Esophagus squamous epithelium (tissue), 5 donors: Measurements from ENCODE around the gene DOC2A. TPM values are rescaled to one million over a fixed set of nuclear protein-coding genes. Genes with fewer than 3 reads are reported as not detected.

Experiments used
- DNase-seq: peaks from one replicate; lab custom pipeline; 2025; lab: John Stamatoyannopoulos, UW
- H3K27ac ChIP-seq, 4 donors: fragments of 200-600 bp; sonication (generic); one replicate each; pipeline ENCODE4 v1.5.1; 2016 to 2019; ENCODE audit warnings: mild to moderate bottlenecking in 1 of 4
- H3K27me3 ChIP-seq, 4 donors: fragments of 200-600 bp; sonication (generic); 1 replicate in 3 of 4; 2 replicates in 1 of 4; pipeline versions ENCODE4 v1.5.1 to v1.6.0; 2017 to 2021; ENCODE audit warnings: antibody characterized with exemption in 1 of 4
- H3K36me3 ChIP-seq, 3 donors: fragments of 200-600 bp; sonication (generic); one replicate each; pipeline ENCODE4 v1.5.1; 2016 to 2019
- H3K4me1 ChIP-seq, 3 donors: fragments of 200-600 bp; sonication (generic); one replicate each; pipeline ENCODE4 v1.5.1; 2017 to 2019
- H3K4me3 ChIP-seq, 4 donors: fragments of 200-600 bp; sonication (generic); 1 replicate in 3 of 4; 2 replicates in 1 of 4; pipeline ENCODE4 v1.5.1; 2016 to 2019; ENCODE audit warnings: mild to moderate bottlenecking in 2 of 4, moderate library complexity in 1 of 4
- H3K9me3 ChIP-seq, 3 donors: fragments of 200-600 bp; sonication (generic); one replicate each; pipeline ENCODE4 v1.5.1; 2016 to 2019
- CTCF ChIP-seq, 6 experiments: fragments of 450-650 bp in 4 of 6; fragments of 200-600 bp in 2 of 6; sonication (generic) in 2 of 6; IDR thresholded peaks; one replicate each; pipeline ENCODE4 v1.5.1; 2016 to 2019; ENCODE audit warnings: antibody characterized with exemption in 6 of 6, mild to moderate bottlenecking in 4 of 6, moderate library complexity in 4 of 6
- POLR2A ChIP-seq, 4 donors: fragments of 450-650 bp; IDR thresholded peaks; one replicate each; pipeline ENCODE4 v1.6.1; 2017; ENCODE audit warnings: antibody characterized with exemption in 4 of 4, mild to moderate bottlenecking in 4 of 4, moderate library complexity in 3 of 4
- WGBS, 2 donors: methylation state at CpG; one replicate each; pipeline ENCODE4 v1.1.5; 2018; 5-methylcytosine and 5-hydroxymethylcytosine counted together
- intact Hi-C: fragments of 100-400 bp; cut with DNase I; formaldehyde crosslinking; loops from one replicate; pipeline ENCODE4 v1.15.0; 2022
- total RNA-seq, 4 donors: library from RNA; depleted of rRNA; stranded (reverse); fragments of >200 nt; gene quantifications; one replicate each; pipeline ENCODE4 v1.1.0, GENCODE V29; 2016
- donor health status: DM: yes; HTN: yes; CAD: no.

The DOC2A gene
- total RNA-seq, 4 donors from 2014 or later, result 0.50 to 0.76 TPM; not detected in 2

GRCh38 chr16:29986931-29987330 lies 23.9 kb downstream of the DOC2A start:
- Histone ChIP-seq H3K9me3 (no peaks in the 10 kb centered on the region), H3K4me1 (no peaks in the 10 kb centered on the region), H3K27ac (no peak overlapping the region), H3K4me3 (no peak overlapping the region), H3K36me3 (peaks cover 56 to 100% (median 82%) of the 10 kb centered on the region in 3 donors), H3K27me3 (no peaks in the 10 kb centered on the region)
- no peak for DNase-seq
- no peak for TF ChIP-seq POLR2A (IDR thresholded peaks at IDR 0.05)
- TF ChIP-seq CTCF (IDR thresholded peaks at IDR 0.05), result no peak
- WGBS, 2 donors, result 93 to 100% methylated on average over 1 to 3 of the region's 5 CpGs
- intact Hi-C loops, result no loop called here

GRCh38 chr16:29986231-29986630 lies 24.6 kb downstream of the DOC2A start:
- intact Hi-C loops, result no loop called here
- no peak for DNase-seq
- Histone ChIP-seq H3K36me3 (peaks cover 63 to 100% (median 86%) of the 10 kb centered on the region in 3 donors), H3K4me3 (no peak overlapping the region), H3K4me1 (no peaks in the 10 kb centered on the region), H3K9me3 (no peaks in the 10 kb centered on the region), H3K27ac (no peak overlapping the region), H3K27me3 (no peaks in the 10 kb centered on the region)
- TF ChIP-seq POLR2A (IDR thresholded peaks at IDR 0.05), result no peak
- TF ChIP-seq CTCF (IDR thresholded peaks at IDR 0.05), result no peak
- WGBS, 2 donors, result 99 to 100% methylated on average over 2 to 11 of the region's 20 CpGs

DNA sequence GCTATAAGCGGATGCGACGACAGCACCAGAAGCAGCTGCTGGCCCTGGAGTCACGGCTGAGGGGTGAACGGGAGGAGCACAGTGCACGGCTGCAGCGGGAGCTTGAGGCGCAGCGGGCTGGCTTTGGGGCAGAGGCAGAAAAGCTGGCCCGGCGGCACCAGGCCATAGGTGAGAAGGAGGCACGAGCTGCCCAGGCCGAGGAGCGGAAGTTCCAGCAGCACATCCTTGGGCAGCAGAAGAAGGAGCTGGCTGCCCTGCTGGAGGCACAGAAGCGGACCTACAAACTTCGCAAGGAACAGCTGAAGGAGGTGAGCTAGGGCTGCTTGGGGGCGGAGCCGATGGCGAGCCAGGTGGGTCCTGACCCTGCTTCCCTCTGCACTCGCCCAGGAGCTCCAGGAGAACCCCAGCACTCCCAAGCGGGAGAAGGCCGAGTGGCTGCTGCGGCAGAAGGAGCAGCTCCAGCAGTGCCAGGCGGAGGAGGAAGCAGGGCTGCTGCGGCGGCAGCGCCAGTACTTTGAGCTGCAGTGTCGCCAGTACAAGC lies 25.5 kb downstream of the DOC2A start:
- intact Hi-C loops, result no loop called here
- TF ChIP-seq POLR2A (IDR thresholded peaks at IDR 0.05), result no peak
- no peak for TF ChIP-seq CTCF (IDR thresholded peaks at IDR 0.05)
- Histone ChIP-seq H3K27me3 (no peaks in the 10 kb centered on the region), H3K27ac (no peak overlapping the region), H3K4me3 (no peak overlapping the region), H3K9me3 (no peaks in the 10 kb centered on the region), H3K4me1 (no peaks in the 10 kb centered on the region), H3K36me3 (peaks cover 63 to 100% (median 85%) of the 10 kb centered on the region in 3 donors)
- no peak for DNase-seq
- WGBS, 2 donors, result 94 to 98% methylated on average over 14 to 21 of the region's 28 CpGs

DNA sequence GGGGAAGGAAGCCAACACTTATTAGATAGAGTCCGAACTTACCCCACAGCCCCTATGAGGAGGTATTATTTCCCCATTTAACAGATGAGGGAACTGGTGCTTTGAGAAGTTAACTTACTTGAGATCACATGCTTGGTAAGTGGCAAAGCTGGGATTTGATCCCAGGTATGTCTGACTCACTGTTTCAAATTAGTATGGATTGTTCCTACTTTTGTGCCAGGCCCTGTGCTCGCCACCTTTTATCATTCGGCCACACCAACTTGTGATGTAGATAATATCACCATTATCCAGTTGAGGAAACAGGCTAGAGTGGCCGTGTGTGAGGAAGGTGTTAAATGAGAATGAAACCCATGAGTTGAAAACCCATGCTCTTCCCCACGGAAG lies 26.1 kb downstream of the DOC2A start:
- TF ChIP-seq POLR2A (IDR thresholded peaks at IDR 0.05) (no peak), CTCF (IDR thresholded peaks at IDR 0.05) (no peak)
- H3K4me1 ChIP-seq, result no peaks in the 10 kb centered on the region
- intact Hi-C loops, result no loop called here
- no peaks in the 10 kb centered on the region for H3K9me3 ChIP-seq
- no peak for DNase-seq
- no peaks in the 10 kb centered on the region for H3K27me3 ChIP-seq
- no peak overlapping the region for H3K27ac ChIP-seq
- peaks cover 66 to 100% (median 89%) of the 10 kb centered on the region in 3 donors for H3K36me3 ChIP-seq
- WGBS, 2 donors, result 85 to 94% methylated on average over 5 of the region's 5 CpGs
- H3K4me3 ChIP-seq, result no peak overlapping the region

DNA sequence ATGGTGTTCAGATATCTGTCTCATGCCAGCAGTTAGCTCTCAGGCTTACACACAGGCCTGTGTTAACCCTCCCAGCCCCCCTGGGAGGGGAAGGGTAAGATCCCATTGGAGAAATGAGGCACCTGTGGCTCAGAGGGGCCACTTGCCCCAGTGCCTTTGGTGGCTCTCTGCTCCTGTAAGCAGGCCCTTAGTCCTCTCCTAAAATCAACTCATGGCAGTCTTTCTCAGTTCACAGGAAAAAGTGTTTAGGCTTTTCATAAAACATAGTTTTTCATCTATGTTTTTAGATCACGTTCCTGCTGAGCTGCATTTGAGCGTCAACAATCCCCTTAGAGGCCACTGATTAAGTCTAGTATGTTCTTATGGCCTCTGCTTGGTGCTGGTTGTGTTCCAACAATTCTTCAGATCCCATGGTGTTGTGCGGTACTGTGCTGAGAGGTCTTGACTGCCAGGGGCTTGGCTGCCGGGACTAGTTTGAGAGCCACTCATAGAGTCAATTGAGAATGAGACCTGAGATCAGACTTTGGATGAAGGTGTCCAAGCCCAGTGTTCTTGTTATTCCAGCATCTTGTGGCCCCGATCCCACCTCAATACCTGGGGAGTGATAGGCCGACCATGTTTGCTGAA lies 26.6 kb downstream of the DOC2A start:
- no peaks in the 10 kb centered on the region for H3K27me3 ChIP-seq
- WGBS, 2 donors, result 81 to 87% methylated on average over 5 to 6 of the region's 6 CpGs
- no peak overlapping the region for H3K4me3 ChIP-seq
- H3K27ac ChIP-seq, result no peak overlapping the region
- no peaks in the 10 kb centered on the region for H3K4me1 ChIP-seq
- H3K36me3 ChIP-seq, result peaks cover 71 to 100% (median 91%) of the 10 kb centered on the region in 3 donors
- no peak for DNase-seq
- intact Hi-C loops, result no loop called here
- TF ChIP-seq CTCF (IDR thresholded peaks at IDR 0.05), result no peak
- no peaks in the 10 kb centered on the region for H3K9me3 ChIP-seq
